Skeletal muscle cell (primary cell): ENCODE data around the gene KIAA0232.
"Not testable (repeated sequence)": the region's sequence is repeated elsewhere in the genome, so short reads cannot be mapped to it uniquely, and the experiment has no call there.

Source experiments
- DNase-seq: peaks from one replicate; pipeline ENCODE4 v3.0.0-alpha.2; 2010; ENCODE audit warnings: low read depth
- H3K4me3 ChIP-seq: 2 replicates; pipeline ENCODE4 v1.5.1; 2011; ENCODE audit warnings: low read depth, mild to moderate bottlenecking, control low read depth, low read length, moderate library complexity

Gene KIAA0232

DNA sequence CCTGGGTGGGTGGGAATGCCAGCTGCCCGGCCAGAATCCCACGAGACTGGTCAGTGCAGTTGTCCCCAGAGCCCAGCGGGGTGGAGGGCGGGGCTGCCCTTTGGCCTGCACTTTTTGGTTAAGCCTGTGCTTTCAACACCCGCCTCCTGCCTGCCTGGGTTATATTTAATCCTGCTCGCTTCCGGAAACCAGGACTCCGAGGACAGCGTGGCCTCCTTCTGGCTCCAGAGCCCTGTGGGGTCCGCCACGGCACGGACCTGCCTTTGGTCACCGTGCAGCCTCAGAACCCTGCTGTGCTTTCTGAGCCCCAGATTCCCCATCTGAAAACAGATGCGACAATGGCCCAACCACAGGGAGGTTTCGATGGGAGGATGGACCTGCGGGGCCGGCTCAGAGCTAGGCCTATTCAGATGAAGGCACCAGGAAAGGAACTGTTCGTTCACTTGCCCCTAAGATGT, 29.4 kb upstream of the KIAA0232 start:
- DNase-seq = no peak

DNA sequence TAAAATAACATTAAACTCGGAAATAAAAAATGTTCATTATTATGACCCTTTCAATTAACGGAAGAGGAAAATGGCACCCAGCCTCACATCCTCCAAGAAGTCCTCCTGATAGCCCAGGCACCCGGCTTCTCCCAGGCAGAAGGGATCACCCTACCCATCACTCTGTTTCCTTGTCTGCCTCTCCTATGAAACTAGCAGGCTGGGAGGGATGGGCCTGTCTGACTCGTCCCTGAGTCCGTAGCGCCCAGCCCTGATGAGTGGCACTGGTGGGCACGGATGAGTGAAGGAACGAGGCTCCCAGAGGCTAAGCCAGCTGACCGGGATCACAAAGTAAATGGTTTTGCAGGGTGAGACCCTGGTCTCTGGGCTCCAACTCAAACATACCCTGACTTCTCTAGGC, 28.6 kb upstream of the KIAA0232 start:
- no peak overlapping the region for H3K4me3 ChIP-seq
- DNase-seq = no peak

More for the DNA sequence above, 29.4 kb upstream of the KIAA0232 start:
- no peak overlapping the region for H3K4me3 ChIP-seq

DNA sequence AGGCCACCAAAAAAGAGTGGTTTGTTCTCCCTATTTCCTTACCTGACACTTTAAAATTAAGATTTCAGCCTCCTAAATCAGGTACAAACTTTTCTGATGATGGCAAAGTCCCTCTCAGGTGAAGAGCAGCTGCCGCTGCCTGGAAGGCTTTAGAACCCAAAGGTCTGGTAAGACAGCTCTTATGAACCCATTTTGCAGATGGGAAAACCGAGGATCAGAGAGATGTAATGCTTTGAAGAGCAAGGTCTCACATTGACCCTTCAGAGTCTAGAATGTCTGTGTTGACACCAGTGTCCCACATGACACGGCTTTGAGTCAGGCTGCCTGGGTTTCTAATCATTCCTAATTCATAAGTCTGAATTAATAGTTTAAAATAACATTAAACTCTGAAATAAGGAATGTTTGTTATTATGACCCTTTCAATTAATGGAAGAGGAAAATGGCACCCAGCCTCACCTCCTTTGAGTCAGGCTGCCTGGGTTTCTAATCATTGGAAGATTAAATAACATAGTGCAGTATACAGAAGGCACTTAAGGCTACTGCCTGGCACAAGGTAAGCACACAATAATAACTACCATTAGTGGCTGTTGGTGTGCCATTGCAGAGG, 27.9 kb upstream of the KIAA0232 start:
- no peak overlapping the region for H3K4me3 ChIP-seq
- no peak for DNase-seq

- no peak overlapping the region for H3K4me3 ChIP-seq
- no peak for DNase-seq
Observed at GRCh38 chr4:6755088-6755753, 27.3 kb upstream of the KIAA0232 start.

- not testable (repeated sequence) for H3K4me3 ChIP-seq, DNase-seq
Observed at GRCh38 chr4:6756345-6756744, 26.2 kb upstream of the KIAA0232 start.

- no peak for DNase-seq
- H3K4me3 ChIP-seq = no peak overlapping the region
Observed at GRCh38 chr4:6758728-6759127, 23.8 kb upstream of the KIAA0232 start.

DNA sequence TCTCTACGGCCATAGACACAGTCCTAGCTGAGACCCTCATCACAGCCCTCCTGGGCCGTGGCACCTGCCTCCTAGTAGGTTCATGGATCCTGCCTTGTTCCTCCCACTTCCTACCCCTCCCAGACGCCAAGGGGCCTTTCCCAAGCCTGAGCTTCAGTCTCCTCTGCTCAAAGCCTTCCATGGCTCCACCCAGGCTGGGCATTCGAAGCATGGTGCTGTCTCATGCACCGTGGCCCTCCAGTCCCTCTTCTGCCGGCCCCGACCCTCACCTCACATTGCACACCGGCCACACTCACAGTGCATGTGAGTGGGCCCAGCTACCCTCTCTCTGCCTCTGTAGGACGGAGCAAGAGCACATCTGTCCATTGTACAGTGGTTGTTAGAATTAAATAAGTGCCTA, 21.7 kb upstream of the KIAA0232 start:
- no peak for DNase-seq
- no peak overlapping the region for H3K4me3 ChIP-seq

DNA sequence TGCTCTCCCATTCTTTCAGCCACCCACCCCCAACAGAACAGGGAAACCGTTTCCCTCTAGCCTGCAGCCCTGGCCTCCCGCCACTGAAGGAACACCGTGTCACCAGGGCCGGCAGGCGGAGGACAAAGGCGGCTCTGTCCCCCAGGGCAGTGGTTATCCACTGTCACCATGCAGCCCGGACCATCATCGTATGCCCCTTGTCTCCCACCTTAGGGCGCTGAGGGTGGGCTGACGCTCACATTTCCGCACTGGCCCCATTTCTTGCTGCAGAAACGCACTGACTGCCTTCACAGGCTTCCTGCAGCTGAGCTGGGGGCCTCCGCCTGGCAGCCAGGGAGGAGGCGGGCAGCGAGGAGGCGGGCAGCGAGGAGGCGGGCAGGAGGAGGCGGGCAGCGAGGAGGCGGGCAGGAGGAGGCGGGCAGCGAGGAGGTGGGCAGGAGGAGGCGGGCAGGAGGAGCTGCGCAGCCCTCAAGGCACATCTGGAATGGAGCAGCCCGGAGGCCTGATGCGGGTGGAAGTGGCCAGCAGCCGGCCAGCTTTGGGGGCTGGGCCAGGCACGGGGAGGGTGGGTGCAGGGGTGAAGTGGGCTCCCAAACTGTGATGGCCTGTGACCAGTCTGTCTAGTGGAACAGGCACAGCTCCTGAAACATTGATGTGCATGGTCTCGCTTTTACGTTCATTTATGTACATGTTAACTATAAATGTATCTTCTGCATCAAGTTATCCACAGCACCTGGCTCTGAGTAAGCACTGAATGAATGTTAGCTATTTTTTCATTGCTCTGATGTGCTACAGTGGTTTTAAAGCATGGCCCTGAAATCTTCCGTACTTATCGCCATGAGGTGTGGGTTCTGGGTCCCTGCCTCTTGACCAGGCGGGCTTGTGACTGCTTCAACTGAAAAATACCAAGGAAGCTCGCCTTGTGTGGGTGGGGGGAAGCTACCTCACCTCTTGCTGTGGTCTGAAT, 20.6 kb upstream of the KIAA0232 start:
- no peak overlapping the region for H3K4me3 ChIP-seq
- no peak for DNase-seq

DNA sequence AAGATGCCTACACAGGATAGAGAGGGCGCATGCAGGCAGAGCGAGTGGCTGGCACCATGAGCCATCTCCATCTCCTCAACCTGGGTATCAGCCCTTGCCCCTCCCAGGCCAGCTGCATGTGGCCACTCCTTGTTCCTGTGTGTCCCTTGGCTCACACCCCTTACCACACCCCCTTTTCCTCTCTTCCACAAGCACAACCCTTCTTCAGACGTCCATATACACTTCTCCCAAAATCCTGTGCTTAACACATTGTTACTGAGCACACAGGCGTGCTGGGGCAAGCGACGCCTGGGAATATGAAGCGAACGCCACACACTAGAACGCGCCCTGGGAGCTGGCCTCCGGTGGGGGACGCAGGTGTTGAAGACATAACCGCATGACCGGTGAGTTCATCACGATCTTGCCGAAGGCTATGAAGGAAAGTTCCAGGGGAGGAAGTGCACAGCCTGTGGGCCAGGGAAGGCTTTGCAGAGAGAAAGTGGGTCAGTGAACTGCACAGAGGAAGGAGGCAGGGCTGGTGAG, 19.1 kb upstream of the KIAA0232 start:
- no peak for DNase-seq
- no peak overlapping the region for H3K4me3 ChIP-seq

GRCh38 chr4:6764976-6765620, 17.4 kb upstream of the KIAA0232 start:
- no peak for DNase-seq
- H3K4me3 ChIP-seq = no peak overlapping the region

DNA sequence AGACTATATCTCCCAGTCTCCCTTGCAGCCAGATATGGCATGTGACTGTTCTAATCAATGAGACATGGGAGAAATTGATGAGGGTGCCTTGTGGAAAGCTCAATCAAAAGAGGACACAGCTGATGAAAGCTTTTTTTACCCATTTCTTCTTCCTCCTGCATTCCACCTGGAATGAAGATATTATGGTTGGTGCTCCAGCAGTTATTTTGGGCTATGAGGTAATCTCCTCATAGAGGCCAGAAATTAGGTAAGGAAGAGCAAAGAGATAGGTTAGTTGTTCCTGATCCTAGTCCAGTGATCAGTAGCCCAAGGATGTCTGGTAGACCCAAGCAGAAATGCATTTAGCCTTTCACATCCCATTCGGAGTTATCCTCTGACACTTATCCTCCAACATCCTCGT, 16.8 kb upstream of the KIAA0232 start:
- H3K4me3 ChIP-seq = no peak overlapping the region
- no peak for DNase-seq

GRCh38 chr4:6767386-6767747, 15.2 kb upstream of the KIAA0232 start:
- no peak for DNase-seq

DNA sequence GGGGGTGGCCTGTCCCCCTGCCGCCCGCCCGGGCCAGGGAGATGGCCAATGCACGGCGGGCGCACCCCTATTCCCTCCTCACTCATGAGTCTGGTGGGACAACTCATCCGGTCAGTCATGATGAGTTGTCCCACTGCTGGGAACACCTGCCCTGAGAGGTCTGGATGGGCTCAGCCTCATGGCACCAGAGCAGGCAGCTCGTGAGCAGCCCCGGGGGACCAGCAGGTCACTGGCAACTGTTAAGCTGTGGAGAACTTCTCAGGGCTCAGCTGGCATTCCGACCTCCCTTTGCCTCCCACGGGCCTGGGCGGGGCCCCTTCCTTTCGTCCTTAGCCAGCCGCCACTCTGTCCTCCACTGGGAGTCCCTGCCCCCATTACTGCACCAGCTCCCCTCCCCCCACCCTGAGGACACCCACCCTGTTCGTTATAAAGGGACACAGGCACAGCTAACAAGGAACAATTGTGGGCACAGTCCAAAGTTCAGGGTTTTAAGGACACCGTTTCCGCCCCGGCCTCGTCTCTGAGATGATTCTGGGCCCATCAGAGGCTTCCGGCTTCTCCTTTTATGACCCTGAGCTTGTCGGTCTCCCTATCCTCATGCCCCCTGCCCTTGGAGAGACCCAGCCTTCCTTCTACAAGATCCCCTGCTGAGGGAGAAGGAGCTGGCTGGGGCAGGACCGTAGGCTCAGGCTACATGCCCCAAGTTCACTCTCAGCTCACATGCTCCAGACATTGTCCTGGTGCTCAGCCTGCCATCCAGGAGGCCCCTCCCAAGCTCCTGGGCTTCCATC, 14.6 kb upstream of the KIAA0232 start:
- DNase-seq = no peak
- no peak overlapping the region for H3K4me3 ChIP-seq

More at GRCh38 chr4:6767386-6767747, 15.2 kb upstream of the KIAA0232 start:
- no peak overlapping the region for H3K4me3 ChIP-seq

GRCh38 chr4:6768539-6768905, 14.0 kb upstream of the KIAA0232 start:
- no peak for DNase-seq

DNA sequence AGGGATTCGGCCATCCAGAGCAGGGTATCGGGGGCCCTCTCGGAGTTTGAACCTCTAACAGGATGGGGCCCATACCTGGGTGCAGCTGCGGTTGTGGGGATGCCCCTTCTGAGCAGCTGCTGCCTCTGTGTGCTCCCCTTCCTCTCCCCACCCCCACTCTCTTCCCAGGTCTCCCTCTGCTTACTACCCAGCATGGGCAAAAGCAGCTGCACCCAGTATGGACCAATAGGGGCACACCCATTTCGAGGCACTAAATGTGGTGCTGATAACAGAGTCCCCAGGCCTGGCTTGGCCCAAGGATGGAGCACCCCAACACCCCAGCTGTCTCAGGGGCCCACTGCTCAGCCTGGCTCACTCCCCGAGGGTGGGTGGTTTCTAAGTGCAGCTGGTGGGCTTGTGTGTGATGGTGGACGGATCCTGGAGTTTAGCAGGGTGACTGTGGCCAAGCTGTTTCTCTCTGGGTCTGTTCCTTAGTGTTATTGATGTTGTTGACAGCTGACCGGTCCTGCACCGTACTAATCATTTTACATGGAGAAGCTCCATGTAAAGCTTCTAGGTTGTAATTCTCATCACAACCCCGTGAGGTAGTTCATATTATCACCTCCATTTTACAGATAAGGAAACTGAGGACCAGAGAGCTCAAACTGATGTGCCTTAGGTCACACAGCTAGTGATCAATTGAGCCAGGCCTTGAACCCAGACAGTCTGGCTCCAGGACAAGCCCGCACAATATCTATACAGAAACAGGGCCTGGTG, 13.1 kb upstream of the KIAA0232 start:
- DNase-seq = no peak
- no peak overlapping the region for H3K4me3 ChIP-seq

More at GRCh38 chr4:6768539-6768905, 14.0 kb upstream of the KIAA0232 start:
- no peak overlapping the region for H3K4me3 ChIP-seq

DNA sequence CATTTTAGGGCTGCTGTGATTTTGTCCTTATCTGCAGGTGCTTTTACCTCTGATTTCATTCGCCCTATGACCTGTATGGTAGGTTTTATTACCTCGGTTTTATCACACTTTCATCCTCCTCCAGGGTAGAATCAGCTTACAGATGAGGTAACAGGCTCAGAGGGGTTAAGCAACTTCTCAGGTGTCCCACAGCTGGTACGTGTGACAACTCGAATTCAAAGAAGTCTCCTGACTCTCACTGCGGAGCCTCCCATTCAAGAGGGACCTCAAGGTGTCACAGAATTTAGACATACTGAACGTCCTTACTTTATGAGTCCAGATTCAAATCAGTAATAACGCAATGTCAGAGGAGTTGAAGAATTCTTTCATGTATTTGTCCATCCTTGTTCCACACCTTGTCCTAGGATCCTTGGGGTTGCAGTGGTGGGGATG, 12.5 kb upstream of the KIAA0232 start:
- H3K4me3 ChIP-seq = no peak overlapping the region
- DNase-seq = no peak

GRCh38 chr4:6770581-6771228, 11.8 kb upstream of the KIAA0232 start:
- H3K4me3 ChIP-seq = no peak overlapping the region
- no peak for DNase-seq

DNA sequence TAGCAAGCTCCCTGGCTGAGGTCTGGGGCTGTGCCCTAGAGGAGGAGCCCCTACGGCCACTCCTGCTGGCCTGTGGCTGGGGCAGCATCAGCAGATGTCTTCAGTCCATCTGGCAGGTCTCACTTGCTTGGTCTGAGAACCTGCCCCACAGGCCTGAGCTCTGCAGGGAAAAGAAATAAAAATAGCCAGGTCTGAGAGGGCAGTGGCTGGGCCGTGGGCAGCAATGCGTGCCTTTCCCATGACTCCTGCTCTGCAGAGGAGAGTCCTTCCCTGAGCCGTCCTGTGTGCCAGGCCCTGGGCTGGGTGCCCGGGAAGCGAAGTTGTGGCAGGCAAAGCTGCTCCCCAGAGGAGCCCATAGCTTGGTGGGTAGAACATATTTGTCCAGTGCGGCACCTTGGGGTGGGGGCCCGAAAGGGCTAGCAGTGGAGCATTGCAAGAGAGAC, 11.3 kb upstream of the KIAA0232 start:
- no peak for DNase-seq
- H3K4me3 ChIP-seq = no peak overlapping the region
